HTERT RPE-1 (cell line): ENCODE measurements around the gene ACP2.

Source experiments
- in situ Hi-C: fragments of 300-500 bp; cut with MboI; formaldehyde crosslinking; loops from 4 replicates; pipeline ENCODE4 v1.14.3; 2020; ENCODE audit warnings: low sequenced_read_pairs

ACP2 gene

DNA sequence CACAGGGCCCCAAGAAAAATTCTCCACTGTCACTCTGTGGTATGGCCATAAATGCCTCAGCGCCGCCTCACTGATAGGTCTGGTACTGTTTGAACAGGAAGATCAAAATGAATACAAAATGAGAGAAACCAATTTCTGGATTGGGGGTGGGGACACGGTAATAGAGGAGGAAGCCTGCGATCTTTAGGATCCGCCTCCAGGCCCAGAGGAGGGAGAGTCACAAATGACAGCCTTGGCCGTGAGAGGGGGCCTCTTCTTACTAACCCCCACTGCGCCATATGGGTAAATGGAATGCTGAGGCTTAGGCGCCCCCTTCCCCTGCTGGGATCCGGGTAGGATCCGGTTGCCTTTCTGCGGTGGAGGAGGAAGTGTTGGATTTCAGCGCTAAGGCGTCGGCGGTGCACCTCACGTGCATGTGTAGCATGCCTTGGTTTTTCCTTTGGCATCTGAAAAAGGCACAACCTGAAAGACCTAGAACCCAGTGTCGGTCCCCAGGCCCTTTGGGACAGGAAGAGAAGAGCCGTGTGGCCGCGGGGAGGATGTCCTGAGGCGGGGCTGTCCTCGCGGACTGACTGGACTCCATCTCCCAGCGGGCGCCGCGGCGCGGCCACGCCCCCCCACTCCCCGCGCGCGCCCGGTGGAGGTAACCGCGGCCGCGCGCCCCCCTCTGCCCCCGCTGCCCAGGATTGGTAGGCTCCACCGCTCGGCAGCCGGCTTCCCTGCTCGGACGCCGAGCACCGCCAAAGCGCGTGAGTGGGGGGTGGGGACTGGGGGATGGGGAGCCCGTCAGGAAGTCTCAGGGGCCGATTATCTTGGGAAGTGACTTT is 20.6 kb upstream of the ACP2 start:
- in situ Hi-C loops: no loop called here

DNA sequence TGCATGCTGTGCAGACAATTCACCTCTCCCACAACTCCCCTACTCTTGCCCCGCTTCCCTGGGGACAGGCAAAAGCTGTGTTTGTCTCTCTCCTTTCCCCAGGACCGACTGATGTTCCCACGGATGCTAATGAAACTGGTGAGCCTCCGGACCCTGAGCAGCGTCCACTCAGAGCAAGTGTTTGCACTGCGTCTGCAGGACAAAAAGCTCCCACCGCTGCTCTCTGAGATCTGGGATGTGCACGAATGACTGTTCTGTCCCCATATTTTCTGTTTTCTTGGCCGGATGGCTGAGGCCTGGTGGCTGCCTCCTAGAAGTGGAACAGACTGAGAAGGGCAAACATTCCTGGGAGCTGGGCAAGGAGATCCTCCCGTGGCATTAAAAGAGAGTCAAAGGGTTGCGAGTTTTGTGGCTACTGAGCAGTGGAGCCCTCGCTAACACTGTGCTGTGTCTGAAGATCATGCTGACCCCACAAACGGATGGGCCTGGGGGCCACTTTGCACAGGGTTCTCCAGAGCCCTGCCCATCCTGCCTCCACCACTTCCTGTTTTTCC is 19.9 kb upstream of the ACP2 start:
- in situ Hi-C loops: no loop called here

DNA sequence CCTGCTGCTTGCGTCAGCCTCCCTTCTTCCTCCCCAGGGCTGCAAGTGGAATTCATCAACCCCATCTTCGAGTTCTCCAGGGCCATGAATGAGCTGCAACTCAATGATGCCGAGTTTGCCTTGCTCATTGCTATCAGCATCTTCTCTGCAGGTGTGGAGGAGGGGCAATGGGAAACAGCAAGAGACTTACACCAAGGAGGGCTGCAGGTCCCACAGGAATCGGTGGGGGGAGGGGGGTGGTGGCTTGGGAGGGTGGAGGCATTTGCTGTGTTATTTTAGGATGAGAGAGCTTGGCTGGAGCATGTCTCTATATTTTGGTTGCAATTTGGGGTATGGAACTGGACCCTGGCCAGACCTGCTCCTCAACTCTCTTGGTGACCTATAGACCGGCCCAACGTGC is 19.3 kb upstream of the ACP2 start:
- in situ Hi-C loops: no loop called here

DNA sequence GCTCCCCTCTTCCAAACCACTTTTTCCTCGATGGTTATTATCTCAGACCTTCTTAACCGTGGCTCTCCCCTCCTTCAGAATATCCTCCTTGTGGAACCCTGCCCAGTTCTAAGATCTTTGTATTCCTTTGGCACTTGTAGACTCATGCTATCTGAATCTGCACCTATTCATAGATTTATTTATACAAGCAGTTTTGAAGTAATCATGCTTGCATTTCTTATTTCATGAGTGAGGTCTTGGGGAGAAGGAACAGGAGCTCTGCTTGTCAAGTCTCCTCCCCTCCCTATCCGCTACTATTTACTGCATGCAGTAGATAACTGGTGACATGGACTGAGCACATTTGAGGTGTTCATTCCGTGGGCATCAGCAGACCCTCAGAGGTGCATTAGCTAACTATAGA is 15.9 kb upstream of the ACP2 start:
- in situ Hi-C loops: no loop called here

DNA sequence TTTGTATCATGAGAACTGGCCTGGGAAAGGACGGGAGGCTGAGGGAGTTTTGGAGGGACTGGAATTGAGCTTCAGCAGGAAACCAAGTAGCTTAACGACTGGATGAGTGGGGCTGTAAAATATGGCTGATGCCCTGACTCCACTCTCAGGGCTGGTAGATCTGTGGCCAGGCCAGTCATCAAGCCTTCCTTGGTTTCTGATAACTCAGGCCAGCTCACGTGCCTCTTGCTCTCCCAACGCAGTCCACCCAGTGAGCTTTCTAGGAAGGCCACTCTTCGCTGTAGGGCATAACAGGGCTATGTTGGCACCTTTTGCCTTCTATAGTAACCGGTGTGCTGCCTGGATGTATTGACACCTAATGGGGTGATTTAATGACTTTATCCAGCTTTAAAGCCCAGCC is 15.5 kb upstream of the ACP2 start:
- in situ Hi-C loops: no loop called here

DNA sequence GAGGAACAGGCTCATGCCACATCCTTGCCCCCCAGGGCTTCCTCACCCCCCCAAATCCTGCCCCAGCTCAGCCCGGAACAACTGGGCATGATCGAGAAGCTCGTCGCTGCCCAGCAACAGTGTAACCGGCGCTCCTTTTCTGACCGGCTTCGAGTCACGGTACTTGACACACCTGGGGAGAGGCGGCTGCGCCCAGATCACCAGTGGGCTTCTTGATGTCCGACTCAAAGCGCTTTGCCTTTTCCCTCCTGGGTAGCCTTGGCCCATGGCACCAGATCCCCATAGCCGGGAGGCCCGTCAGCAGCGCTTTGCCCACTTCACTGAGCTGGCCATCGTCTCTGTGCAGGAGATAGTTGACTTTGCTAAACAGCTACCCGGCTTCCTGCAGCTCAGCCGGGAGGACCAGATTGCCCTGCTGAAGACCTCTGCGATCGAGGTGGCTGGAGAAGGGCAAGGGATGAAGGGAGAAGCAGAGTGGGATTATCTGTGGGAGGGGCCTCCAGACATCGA is 12.7 kb upstream of the ACP2 start:
- in situ Hi-C loops: no loop called here

DNA sequence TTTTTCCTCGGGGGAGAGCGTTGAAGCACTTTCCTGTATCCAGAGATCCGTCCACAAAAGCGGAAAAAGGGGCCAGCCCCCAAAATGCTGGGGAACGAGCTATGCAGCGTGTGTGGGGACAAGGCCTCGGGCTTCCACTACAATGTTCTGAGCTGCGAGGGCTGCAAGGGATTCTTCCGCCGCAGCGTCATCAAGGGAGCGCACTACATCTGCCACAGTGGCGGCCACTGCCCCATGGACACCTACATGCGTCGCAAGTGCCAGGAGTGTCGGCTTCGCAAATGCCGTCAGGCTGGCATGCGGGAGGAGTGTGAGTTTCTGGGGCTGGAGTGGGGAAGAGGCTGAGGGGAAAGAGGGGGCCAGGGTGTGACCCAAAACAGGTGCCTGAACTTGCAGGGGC is 11.8 kb upstream of the ACP2 start:
- in situ Hi-C loops: no loop called here

DNA sequence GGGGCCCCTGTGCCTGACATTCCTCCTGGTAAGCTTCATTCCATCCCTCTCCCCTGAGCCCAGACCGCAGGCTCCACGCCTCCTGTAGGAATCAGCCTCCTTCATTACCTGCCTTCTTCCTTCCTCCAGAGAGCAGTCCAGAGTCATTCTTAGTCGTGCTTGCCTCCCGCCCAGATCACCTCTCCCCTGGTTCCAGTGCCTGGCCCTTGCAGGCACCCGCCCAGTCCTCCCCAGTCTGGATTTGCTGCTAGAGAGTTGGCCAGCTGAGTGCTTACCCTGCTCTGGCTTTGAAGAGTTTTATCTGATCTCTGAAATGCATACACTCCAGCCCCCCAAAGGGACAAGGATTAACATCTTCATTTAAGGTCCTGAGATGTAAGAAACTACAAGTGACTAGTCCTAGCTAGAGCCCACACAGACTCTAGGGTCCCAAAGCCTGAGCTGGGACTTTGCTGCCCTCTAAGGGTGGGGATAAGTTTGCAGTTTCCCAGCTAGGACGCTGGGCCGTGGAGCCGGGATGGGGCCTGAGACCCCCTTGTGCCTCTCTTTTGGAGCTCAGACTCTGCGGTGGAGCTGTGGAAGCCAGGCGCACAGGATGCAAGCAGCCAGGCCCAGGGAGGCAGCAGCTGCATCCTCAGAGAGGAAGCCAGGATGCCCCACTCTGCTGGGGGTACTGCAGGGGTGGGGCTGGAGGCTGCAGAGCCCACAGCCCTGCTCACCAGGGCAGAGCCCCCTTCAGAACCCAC is 10.8 kb upstream of the ACP2 start:
- in situ Hi-C loops: no loop called here

DNA sequence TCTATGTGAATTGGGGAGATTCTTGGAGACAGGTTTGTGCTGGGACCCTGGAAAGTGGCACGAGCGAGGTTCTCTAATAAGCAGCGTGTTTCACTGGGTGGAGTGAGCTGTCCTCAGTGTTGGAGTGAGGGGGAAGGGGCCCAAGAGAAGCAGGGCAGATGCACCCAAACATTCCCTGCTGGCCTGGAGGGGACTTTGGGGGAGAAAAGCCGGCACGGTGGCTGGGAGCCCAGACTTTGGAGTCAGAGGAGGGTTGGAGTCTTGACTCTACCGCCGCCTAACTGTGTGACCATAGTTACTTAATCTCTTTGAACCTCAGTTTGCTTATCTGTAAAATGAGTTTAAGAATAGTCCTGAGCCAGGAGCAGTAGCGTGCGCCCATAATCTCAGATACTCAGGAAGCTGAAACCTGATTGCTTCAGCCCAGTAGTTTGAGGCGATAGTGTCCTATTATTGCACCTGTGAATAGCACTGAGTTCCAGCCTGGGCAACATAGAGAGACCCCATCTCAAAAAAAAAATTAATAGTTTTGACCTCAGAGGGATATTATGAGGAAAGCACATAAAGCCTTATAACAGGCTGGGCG is 9.8 kb upstream of the ACP2 start:
- in situ Hi-C loops: no loop called here

DNA sequence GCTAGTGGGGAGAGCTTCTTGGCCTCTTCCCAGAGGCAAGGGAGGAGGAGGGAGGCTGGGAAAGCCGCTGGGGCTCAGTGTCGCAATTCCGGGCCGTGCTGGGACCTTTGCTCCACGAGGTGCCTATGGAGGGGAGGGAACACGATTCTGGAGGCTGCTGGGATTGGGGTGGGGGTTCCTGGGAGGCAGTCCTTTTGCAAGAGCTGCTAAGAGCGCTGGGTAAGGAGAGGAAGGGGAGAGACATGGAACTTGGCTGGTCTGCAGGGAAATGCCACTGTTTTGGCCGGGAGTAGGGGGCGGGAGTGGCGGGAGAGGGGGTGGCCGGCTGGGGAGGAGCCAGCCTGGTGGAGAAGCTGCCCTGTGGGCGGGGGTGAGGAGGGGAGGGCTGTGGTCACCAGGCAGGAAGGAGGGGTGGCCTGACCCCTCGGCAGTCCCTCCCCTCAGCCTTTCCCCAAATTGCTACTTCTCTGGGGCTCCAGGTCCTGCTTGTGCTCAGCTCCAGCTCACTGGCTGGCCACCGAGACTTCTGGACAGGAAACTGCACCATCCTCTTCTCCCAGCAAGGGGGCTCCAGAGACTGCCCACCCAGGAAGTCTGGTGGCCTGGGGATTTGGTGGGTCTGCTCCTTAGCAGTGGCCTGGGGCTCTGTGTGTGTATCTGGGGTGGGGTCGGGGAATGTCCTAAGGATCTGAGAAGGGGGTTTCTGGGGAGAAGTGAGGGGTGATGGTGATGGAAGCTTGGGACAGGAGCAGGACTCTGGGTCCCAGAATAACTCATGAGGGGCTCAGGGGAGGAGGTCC is 9.1 kb upstream of the ACP2 start, which contains the start of gene NR1H3:
Gene NR1H3 (plus strand): TSS at position 480 of the 800 bp plus-strand sequence. CDS start 1,221 bp downstream, outside the sequence.
- in situ Hi-C loops: no loop called here

DNA sequence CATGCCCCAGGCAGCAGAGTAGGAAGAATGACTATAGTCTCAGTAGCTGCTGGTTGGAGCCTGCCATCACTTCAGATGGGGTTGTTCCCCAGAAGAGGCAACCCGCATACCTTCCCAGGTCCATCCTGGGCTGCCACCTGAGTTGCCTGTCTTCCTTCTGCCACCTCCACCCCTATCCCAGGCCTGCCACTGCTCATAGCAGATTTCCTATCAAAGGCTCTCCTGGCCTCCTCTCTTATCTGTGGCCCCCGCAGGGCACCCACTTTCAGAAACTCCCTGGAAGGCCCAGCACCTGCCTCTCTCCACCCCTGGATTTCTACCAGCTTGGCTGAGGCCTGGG is 8.5 kb upstream of the ACP2 start:
- in situ Hi-C loops: no loop called here

DNA sequence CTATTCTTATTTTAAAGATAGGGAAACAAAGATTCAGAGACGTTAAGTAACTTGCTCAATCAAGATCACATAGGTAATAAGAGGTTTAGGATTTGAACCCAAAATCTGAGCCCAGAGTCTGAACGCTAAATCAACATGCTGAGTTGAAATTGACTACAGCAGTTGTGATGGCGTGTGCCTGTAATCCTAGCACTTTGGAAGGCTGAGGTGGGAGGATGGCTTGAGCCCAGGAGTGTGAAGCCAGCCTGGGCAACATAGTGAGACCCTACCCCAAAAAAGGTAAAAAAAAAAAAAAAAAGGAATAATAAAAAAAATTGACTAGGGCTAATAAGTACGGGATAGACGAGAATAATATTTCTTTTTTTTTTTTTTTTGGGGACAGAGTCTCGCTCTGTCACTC is 7.8 kb upstream of the ACP2 start:
- in situ Hi-C loops: no loop called here

DNA sequence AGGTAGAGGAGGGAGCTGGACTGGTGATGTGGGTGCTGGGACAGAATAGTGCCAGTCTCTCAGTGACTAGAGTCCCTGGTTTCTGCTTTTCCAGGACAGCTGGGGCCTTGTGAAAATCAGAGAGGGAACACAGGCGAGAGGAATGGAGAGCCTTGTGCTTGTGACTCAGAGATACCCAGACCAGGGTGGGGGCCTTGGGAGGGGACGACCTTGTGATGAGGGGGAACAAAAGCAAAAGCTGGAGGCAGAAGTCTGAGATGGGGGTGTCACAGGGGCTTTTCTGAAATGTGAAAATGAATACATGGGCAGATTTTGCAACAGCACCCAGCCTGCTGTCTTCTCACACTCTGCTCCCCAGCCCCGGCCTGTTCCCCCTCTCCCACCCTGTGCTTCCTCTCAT is 5.8 kb upstream of the ACP2 start:
- in situ Hi-C loops: no loop called here

DNA sequence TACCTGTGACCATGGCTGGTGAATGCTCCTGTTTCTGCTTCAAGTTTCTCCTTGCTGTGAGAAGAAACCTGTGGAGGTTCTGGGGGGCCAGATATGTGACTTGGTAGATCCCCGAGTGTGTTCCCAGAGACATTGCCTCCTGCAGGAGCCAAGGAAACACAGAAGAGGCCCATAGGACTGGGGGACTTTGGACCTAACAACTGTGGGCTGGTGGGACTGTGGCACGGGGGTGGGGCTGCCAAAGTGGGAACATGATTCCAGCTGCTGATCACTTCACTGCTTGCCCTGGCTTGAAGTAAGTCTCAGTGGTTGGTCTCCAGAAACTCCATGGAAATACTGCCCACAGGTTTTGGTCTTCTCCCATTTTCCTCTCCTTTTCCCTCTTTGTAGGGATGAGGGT is 5.0 kb upstream of the ACP2 start:
- in situ Hi-C loops: no loop called here

DNA sequence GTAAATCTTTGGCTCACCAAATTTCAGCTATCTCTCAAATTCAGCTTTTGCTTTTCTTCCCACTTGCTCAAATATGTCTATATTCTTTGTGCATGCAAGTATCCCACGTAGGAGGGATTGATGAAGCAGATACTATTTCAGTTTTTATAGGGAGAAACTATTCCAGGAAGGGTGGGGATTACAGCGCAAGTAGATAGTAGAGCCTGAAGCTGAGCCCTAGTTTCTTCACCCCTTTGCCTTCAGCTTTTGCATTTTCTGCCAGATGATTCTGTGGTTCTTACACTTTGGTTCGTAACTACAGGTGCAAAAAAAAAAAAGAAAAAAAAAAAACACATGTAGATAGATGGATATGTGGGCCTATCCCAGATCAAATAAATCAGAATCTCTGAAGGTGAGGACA is 3.1 kb upstream of the ACP2 start:
- in situ Hi-C loops: no loop called here

DNA sequence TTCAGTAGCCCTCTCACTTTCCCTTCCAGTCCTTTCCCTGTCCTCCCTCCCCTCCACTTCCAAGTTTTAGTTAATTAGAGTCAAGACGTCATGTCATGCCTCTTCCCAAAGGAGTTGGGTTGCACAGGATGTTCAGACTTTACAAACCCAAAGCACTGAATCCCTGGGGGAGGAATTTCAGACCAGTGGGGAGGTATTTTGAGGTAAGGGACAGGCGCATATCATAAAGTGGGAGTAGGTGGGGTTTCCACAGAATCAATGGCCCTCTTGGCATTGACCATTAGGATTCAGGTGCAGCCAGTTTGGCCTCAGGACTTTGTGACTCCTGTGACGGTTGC is 733 bp upstream of the ACP2 start:
- in situ Hi-C loops: no loop called here

DNA sequence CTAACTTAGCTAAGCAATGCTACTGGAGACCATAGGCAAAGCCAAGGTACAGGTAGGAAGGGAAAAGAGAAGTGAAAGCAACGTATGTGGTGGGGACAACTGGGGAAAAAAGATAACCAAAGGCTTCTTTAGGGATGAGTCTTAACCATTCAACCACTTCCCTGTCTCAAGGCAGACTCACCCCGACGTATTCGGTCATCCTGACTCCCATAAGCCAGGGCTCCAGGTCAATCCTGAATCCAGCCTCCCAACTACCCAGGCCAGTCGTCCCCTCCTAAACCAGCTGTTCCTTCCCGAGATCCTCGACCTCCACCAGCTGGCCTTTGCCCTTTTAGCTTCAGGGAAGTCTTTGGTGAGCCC is 330 bp downstream of the ACP2 start:
- in situ Hi-C loops: no loop called here

DNA sequence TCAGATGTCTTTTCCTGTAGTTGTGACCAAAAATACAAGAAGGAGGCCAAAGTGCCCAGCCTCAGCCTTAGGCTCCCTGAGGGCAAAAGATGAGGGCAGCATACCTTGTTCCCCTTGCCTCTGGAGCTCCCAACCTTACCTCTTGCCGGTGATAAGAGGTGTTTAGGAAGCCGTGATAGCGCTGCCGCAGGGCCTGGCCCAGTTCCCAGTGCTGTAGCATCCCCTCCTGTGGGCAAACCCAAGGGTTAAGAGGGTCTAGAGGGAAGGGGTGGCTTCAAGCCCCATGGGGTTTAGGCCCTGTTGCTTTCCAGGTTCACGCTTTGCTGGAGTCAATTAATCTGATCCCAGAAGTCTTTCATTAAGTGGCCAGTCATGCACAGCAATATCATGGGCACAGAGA is 1.1 kb downstream of the ACP2 start:
- in situ Hi-C loops: no loop called here

DNA sequence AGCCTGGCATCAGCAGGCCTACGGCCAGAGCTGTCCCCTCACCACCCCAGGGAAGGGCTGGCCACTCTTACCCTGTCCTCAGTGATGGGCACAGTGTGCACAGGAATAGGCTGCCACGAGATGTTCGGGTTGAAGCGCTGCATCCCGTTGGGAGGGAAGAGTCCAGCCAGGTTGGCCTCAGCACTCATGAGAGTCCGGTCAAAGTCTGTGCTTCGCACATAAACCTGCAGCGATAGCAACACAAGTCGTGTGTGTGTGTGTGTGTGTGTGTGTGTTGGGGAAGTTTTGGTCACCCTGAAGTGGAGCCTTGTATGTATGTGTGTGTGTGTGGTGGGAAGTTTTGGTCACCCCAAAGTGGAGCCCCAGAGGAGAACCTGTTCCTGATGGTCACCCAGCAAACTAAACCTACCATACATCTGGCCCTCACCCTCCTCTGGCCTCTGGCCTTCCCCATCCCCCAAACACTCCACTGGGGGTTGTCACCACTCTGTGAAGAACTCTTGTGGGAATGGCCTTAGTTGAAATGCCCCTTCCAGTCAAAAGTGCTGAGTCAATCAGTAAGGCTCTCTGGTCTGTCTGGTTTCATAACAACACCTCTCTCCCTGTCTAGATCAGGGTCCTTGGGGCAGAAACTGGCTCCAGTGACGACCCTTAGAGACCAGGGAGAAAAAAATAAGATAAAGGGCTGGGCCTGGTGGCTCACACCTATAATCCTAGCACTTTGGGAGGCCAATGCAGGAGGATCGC is 2.8 kb downstream of the ACP2 start:
- in situ Hi-C loops: no loop called here
